Vagina (tissue), 2 donors: ENCODE data around the gene TXNRD2.

Experiments used
- POLR2A ChIP-seq, 2 donors: fragments of 450-650 bp; IDR thresholded peaks; one replicate each; pipeline ENCODE4 v1.6.1; 2017; ENCODE audit warnings: antibody characterized with exemption in 2 of 2, mild to moderate bottlenecking in 2 of 2, moderate library complexity in 2 of 2
- TF ChIP-seq, protein P1 (sequence below), 3 experiments: fragments of 450-650 bp in 2 of 3; fragments of 200-600 bp in 1 of 3; sonication (generic) in 1 of 3; IDR thresholded peaks; one replicate each; pipeline ENCODE4 v1.5.1; 2017 to 2019; ENCODE audit warnings: antibody characterized with exemption in 3 of 3, mild to moderate bottlenecking in 2 of 3, moderate library complexity in 2 of 3

DNA sequence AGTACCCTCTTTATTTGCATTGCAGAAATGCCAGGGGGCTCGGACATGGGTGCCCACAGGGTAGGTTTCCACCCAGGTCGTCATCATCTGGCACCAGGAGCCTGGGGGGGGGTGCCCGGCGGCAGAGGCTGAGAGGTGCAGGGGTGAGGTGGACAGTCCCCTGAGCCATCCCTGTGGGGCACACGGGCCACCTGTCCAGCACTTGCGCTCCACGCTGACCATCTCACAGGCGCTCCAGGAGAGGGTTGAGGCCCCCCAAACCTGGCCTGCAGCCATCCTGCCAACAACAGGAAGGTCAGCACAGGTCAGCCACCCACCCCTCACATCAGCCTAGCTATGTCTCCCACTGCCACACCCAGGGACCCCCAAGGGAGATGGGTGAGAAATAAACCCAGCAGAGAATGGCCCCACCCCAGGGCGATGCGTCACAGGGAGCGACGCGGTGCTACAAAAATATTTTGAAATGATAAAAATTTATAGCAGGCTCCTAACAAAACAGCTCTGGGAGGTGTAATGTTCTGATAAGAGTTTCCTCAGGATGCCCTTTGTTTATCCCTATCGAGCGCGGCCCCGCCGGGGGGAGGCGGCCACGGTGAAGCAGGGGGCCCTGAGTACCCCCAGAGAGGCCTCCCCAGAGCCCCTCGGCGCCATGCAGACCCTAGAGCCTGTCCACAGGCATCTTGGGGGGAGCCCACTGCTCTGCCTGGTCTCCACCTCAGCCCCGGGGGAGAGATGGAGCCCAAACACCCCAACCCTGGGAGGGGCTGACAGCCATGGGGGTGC, 65.9 kb downstream of the TXNRD2 start:
- TF ChIP-seq, protein P1, sequence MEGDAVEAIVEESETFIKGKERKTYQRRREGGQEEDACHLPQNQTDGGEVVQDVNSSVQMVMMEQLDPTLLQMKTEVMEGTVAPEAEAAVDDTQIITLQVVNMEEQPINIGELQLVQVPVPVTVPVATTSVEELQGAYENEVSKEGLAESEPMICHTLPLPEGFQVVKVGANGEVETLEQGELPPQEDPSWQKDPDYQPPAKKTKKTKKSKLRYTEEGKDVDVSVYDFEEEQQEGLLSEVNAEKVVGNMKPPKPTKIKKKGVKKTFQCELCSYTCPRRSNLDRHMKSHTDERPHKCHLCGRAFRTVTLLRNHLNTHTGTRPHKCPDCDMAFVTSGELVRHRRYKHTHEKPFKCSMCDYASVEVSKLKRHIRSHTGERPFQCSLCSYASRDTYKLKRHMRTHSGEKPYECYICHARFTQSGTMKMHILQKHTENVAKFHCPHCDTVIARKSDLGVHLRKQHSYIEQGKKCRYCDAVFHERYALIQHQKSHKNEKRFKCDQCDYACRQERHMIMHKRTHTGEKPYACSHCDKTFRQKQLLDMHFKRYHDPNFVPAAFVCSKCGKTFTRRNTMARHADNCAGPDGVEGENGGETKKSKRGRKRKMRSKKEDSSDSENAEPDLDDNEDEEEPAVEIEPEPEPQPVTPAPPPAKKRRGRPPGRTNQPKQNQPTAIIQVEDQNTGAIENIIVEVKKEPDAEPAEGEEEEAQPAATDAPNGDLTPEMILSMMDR (IDR thresholded peaks at IDR 0.05) = no peak
- no peak for TF ChIP-seq POLR2A (IDR thresholded peaks at IDR 0.05)
